CD4-positive, alpha-beta T cell treated with Interleukin-4 for 4 hours (primary cell): ENCODE data around the gene DUXA.

Experiments
- DNase-seq: peaks from one replicate; pipeline ENCODE4 v3.0.0-alpha.2; 2020

The DUXA gene

DNA sequence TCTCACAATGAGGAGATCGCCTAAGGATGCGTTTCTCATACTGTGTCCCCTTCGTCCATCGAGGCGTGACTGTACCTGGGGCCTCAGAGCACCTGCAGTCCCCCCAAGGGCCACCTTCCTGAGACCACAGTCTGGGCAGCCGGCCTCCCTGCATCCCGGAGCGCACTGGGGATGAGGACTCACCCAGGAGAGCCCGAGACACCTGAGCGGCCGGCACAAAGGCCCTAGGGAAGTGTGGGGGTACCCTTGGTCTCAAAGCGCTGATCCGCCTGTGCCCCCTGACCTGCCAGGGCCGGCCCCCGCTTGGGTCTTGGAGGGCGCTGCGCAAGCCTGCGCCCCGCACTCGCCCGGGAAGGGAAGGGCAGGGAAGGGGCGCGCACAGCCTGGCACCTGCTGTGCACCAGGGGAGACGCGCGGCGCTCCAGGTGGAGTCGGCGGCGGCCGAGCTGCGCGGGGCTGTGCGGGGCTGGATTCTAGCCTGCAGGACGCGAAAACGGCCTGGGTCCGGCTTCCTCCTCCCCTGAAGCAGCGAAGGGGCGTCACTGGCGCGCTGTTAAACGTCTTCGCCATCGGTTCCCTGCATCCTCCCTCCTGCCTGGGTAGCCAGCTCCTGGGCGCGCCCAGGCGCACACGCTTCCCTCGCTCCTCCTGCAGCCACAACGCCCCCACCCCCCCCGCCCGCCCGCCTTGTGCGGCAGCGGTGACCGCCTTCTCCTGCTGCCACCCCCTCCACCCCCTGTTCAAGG is 61.1 kb downstream of the DUXA start:
- no peak for DNase-seq
